Measurements from ENCODE around the gene RUNX1. TPM values are rescaled to one million over a fixed set of nuclear protein-coding genes. Genes with fewer than 3 reads are reported as not detected.

RUNX1 gene
- total RNA-seq, 1 experiment from 2014 or later: 0.52 TPM

- ChIA-PET CTCF (no interaction called here), POLR2A (ENCODE audit: low non-redundant PET) (no interaction called here)
- Histone ChIP-seq H3K9me3 (ENCODE audit: low read depth, low read length, poor library complexity, severe bottlenecking) (no peaks in the 10 kb centered on the region), H3K27me3 (replicated peaks; ENCODE audit: insufficient read depth, low read depth, low read length, poor library complexity) (peaks cover 31% of the 10 kb centered on the region), H3K4me3 (ENCODE audit: low read depth, low read length, poor library complexity, severe bottlenecking) (no peak overlapping the region), H3K4me1 (ENCODE audit: insufficient read depth, low read length, poor library complexity, severe bottlenecking) (no peaks in the 10 kb centered on the region), H3K27ac (ENCODE audit: low read depth, low read length, poor library complexity, severe bottlenecking) (no peak overlapping the region), H3K36me3 (ENCODE audit: insufficient read depth, low read length, poor library complexity, severe bottlenecking) (no peaks in the 10 kb centered on the region)
- intact Hi-C loops (cut with micrococcal nuclease; ENCODE audit: unreplicated experiment): no loop called here
- BruUV-seq (replicated peaks): no TSS peak
- no peak for DNase-seq (ENCODE audit: low spot score)
- TF ChIP-seq EZH2 (IDR thresholded peaks at IDR 0.05; ENCODE audit: borderline replicate concordance, low read depth, low read length, poor library complexity, severe bottlenecking): no peak
- TF ChIP-seq CTCF (conservative IDR thresholded peaks at IDR 0.05; ENCODE audit: low read depth, low read length): no peak
Measured at GRCh38 chr21:34825101-34825500, 224.0 kb downstream of the RUNX1 start.

- intact Hi-C loops (cut with micrococcal nuclease; ENCODE audit: unreplicated experiment): no loop called here
- Histone ChIP-seq H3K27me3 (replicated peaks; ENCODE audit: insufficient read depth, low read depth, low read length, poor library complexity) (peaks cover 23% of the 10 kb centered on the region), H3K4me1 (ENCODE audit: insufficient read depth, low read length, poor library complexity, severe bottlenecking) (no peaks in the 10 kb centered on the region), H3K4me3 (ENCODE audit: low read depth, low read length, poor library complexity, severe bottlenecking) (no peak overlapping the region), H3K27ac (ENCODE audit: low read depth, low read length, poor library complexity, severe bottlenecking) (no peak overlapping the region), H3K9me3 (ENCODE audit: low read depth, low read length, poor library complexity, severe bottlenecking) (no peaks in the 10 kb centered on the region), H3K36me3 (ENCODE audit: insufficient read depth, low read length, poor library complexity, severe bottlenecking) (no peaks in the 10 kb centered on the region)
- no peak for TF ChIP-seq EZH2 (IDR thresholded peaks at IDR 0.05; ENCODE audit: borderline replicate concordance, low read depth, low read length, poor library complexity, severe bottlenecking)
- no peak for TF ChIP-seq CTCF (conservative IDR thresholded peaks at IDR 0.05; ENCODE audit: low read depth, low read length)
- ChIA-PET POLR2A (ENCODE audit: low non-redundant PET) (no interaction called here), CTCF (no interaction called here)
- BruUV-seq (replicated peaks): no TSS peak
- no peak for DNase-seq (ENCODE audit: low spot score)
Measured at GRCh38 chr21:34824314-34824713, 224.8 kb downstream of the RUNX1 start.

DNA sequence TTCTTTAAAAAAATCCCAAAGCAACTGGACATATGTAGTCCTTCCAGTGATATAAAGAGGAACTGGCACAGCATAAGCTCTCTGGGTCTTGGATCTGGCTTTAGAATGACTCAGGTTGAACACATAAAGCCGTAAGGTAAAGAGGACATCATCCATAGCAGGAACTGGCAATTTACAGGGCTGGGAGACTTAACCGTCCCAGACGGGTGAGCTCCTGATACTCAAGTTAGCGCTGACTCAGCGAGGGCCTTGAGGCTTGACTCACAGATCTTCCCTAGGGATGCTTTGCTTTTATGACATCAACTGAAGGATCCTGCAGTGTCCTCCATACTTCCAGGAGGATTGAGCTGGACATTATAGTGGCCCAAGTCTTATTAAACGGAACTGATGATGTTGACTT is 226.2 kb downstream of the RUNX1 start:
- DNase-seq (ENCODE audit: low spot score): no peak

More for the DNA sequence above, 226.2 kb downstream of the RUNX1 start:
- TF ChIP-seq CTCF (conservative IDR thresholded peaks at IDR 0.05; ENCODE audit: low read depth, low read length) (no peak), EZH2 (IDR thresholded peaks at IDR 0.05; ENCODE audit: borderline replicate concordance, low read depth, low read length, poor library complexity, severe bottlenecking) (no peak)
- BruUV-seq (replicated peaks): no TSS peak
- intact Hi-C loops (cut with micrococcal nuclease; ENCODE audit: unreplicated experiment): no loop called here
- CTCF ChIA-PET: no interaction called here
- H3K36me3 ChIP-seq (ENCODE audit: insufficient read depth, low read length, poor library complexity, severe bottlenecking): no peaks in the 10 kb centered on the region
- POLR2A ChIA-PET (ENCODE audit: low non-redundant PET): no interaction called here
- no peak overlapping the region for H3K27ac ChIP-seq (ENCODE audit: low read depth, low read length, poor library complexity, severe bottlenecking)
- H3K4me3 ChIP-seq (ENCODE audit: low read depth, low read length, poor library complexity, severe bottlenecking): no peak overlapping the region
- peaks cover 20% of the 10 kb centered on the region for H3K27me3 ChIP-seq (replicated peaks; ENCODE audit: insufficient read depth, low read depth, low read length, poor library complexity)
- no peaks in the 10 kb centered on the region for H3K4me1 ChIP-seq (ENCODE audit: insufficient read depth, low read length, poor library complexity, severe bottlenecking)
- no peaks in the 10 kb centered on the region for H3K9me3 ChIP-seq (ENCODE audit: low read depth, low read length, poor library complexity, severe bottlenecking)

All from A673 (cell line).